Nephron (organoid): ENCODE measurements around the gene JMJD6.
A peak's percentile ranks its signal among the peaks of the same experiment; 100 is the strongest.

Experiments
- H3K27ac Mint-ChIP-seq, 3 experiments: 2 replicates each; pipeline ENCODE4 v1.8.0; 2020; ENCODE audit warnings: mixed read lengths in 3 of 3, mild to moderate bottlenecking in 2 of 3, moderate library complexity in 1 of 3
- H3K27me3 Mint-ChIP-seq: 2 replicates; pipeline ENCODE4 v1.8.0; 2021; ENCODE audit warnings: low read depth, mild to moderate bottlenecking, moderate library complexity, mixed read lengths
- H3K36me3 Mint-ChIP-seq: 2 replicates; pipeline ENCODE4 v1.8.0; 2020; ENCODE audit warnings: low read depth, mixed read lengths
- H3K4me1 Mint-ChIP-seq: 2 replicates; pipeline ENCODE4 v1.8.0; 2020; ENCODE audit warnings: mixed read lengths
- H3K4me3 Mint-ChIP-seq, 3 experiments: 2 replicates each; pipeline ENCODE4 v1.8.0; 2020; ENCODE audit warnings: mild to moderate bottlenecking in 3 of 3, mixed read lengths in 3 of 3, moderate library complexity in 2 of 3
- H3K9me3 Mint-ChIP-seq: 2 replicates; pipeline ENCODE4 v1.8.0; 2020; ENCODE audit warnings: mixed read lengths
- TF ChIP-seq, protein P1 (sequence below), 3 experiments: fragments of 200-600 bp; sonication (generic); IDR thresholded peaks; one replicate each; pipeline ENCODE4 v1.5.0; 2021; ENCODE audit warnings: antibody characterized with exemption in 3 of 3; ENCODE audit not compliant: unreplicated experiment in 3 of 3

JMJD6 gene

DNA sequence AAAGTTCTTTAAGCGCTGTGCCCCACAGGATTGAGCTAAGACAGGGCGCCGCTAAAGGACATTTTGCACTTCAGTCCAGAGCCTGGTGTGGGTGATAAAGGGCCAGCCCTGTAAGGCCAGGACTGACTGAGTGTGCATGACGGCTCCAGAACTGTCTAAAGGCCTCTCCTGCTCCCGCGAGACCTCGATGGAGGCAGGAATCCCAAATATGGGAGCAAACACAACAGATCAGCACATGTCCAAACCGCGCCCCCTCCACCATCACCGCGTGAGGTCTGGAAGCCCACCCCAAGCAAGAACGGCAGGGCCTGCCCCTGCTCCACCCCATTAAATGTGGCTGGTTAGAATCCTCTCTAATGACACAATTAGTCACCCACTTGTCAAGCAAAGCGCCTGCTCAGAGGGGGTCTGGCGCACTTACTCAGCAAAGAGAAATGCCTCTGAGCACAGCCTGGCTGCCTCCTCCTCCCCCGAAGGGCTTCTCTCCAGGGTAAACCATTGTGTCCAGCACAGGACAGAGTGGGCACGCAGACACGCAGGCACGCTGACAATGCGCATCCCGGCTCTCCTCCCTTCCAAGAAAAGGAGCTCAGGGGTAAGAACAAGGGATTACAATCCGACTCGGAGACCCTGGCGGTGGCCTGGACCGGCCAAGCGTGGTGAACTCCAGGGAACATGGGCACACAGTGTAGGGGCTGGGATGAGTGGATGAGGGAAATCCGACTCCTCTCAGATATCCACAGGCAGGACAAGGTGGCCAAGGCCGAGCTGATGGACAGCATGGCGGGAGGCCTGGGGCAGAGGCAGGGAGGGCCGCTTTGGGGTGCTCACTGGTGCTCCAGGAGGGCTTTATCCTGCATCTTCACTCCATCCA, 17.1 kb downstream of the JMJD6 start:
- TF ChIP-seq, protein P1, sequence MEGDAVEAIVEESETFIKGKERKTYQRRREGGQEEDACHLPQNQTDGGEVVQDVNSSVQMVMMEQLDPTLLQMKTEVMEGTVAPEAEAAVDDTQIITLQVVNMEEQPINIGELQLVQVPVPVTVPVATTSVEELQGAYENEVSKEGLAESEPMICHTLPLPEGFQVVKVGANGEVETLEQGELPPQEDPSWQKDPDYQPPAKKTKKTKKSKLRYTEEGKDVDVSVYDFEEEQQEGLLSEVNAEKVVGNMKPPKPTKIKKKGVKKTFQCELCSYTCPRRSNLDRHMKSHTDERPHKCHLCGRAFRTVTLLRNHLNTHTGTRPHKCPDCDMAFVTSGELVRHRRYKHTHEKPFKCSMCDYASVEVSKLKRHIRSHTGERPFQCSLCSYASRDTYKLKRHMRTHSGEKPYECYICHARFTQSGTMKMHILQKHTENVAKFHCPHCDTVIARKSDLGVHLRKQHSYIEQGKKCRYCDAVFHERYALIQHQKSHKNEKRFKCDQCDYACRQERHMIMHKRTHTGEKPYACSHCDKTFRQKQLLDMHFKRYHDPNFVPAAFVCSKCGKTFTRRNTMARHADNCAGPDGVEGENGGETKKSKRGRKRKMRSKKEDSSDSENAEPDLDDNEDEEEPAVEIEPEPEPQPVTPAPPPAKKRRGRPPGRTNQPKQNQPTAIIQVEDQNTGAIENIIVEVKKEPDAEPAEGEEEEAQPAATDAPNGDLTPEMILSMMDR (IDR thresholded peaks at IDR 0.05; ENCODE audit: unreplicated experiment in 3 of 3), result no peak
- Mint-ChIP-seq H3K27ac (peak overlapping the region; percentile 80 to 97 (median 92)), H3K4me3 (peak overlapping the region; percentile 83 to 88 (median 87)), H3K27me3 (no peaks in the 10 kb centered on the region), H3K4me1 (peaks cover 48% of the 10 kb centered on the region), H3K36me3 (peaks cover 18% of the 10 kb centered on the region), H3K9me3 (no peaks in the 10 kb centered on the region)

DNA sequence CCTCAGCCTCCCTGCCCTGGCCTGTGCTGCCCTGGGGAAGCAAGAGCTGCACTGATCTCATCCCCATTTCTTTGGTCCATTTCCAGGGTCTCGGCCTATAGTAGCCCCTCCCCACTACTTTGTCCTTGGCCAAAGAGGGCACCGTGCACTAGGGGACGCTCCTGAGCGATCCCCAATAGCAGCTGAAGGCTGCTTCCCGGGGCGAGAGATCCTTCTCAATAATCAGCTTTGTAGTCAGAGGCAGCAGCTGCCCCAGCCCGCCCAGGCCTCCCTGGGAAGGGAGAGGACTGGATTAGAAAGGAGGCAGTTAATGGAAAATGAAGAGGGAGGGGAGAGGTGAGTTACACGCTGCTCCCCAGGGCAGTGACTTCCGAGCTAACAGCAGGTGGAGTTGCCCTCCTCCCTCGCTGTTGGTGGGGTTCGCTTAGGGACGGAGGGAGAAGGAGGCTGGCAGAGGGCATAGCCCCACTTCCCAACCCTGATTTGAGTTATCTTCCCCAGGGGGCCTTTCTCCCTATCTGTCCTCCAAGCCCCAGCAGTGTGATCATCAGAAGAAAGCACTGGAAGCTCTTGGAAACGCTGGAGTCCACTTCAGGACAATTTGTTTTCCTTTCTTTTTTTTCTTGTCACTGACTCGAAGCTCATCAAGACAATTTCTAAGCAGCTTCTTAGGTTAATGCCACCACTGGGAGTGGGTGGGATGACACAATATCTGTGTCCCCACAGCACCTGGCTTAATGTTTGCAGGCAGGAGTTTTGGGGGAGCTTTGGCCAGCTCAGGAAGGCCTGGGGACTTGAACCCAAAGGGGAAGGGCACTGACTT, 18.2 kb downstream of the JMJD6 start:
- TF ChIP-seq, protein P1 (IDR thresholded peaks at IDR 0.05; ENCODE audit: unreplicated experiment in 3 of 3), result peak; percentile 18 to 48 (median 34)
- Mint-ChIP-seq H3K36me3 (peaks cover 7% of the 10 kb centered on the region), H3K4me1 (peaks cover 48% of the 10 kb centered on the region), H3K27ac (peak overlapping the region; percentile 80 to 97 (median 92)), H3K9me3 (no peaks in the 10 kb centered on the region), H3K4me3 (peak overlapping the region; percentile 83 to 88 (median 87)), H3K27me3 (no peaks in the 10 kb centered on the region)

DNA sequence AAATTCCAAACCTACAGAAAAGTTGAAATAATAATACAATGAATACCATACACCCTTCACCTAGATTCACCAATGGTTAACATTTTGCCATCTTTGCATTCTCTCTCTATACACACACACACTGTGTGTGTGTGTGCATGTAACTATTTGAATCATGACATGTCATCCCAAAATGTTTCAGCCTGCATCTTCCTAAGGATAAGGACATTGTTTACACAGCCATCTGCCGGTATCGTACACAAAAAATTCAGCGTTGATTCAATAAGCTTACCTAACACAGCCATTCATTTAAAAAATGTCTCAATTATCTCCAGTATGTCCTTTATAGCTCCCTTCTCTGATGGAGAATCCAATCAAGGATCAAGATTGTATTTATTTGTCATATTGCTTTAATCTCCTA, 19.6 kb downstream of the JMJD6 start:
- no peaks in the 10 kb centered on the region for H3K27me3 Mint-ChIP-seq
- H3K4me1 Mint-ChIP-seq, result peaks cover 57% of the 10 kb centered on the region
- H3K27ac Mint-ChIP-seq, result peak overlapping the region; percentile 26 to 68 (median 51)
- TF ChIP-seq, protein P1 (IDR thresholded peaks at IDR 0.05; ENCODE audit: unreplicated experiment in 3 of 3), result no peak
- peak overlapping the region in 2 of 3 experiments; percentile 28 to 34 for H3K4me3 Mint-ChIP-seq
- H3K9me3 Mint-ChIP-seq, result no peaks in the 10 kb centered on the region
- H3K36me3 Mint-ChIP-seq, result peaks cover 4% of the 10 kb centered on the region

DNA sequence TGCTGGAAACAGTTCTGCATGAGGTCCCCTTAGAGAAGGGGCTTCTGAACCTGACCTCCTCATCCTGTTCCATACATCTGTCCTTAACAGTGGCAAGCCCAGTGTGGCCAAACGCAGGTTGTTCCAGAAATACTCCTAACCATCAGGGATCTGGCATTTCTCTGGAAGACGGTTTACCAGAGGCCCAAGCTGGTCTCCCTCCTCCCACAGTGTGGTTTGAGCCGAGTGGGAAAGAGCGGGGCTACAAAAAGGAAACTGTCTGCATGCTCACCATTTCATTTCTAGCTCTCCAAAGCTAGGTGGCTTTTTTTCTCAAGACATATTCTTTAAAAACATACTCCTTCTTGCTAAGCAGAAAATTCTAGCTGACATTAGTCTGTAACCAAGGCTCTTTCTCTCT, 21.6 kb downstream of the JMJD6 start:
- TF ChIP-seq, protein P1 (IDR thresholded peaks at IDR 0.05; ENCODE audit: unreplicated experiment in 3 of 3), result no peak
- Mint-ChIP-seq H3K36me3 (peaks cover 4% of the 10 kb centered on the region), H3K4me3 (peak overlapping the region in 1 of 3 experiments; percentile 25), H3K27me3 (no peaks in the 10 kb centered on the region), H3K9me3 (no peaks in the 10 kb centered on the region), H3K4me1 (peaks cover 66% of the 10 kb centered on the region), H3K27ac (peak overlapping the region; percentile 57 to 89 (median 77))

DNA sequence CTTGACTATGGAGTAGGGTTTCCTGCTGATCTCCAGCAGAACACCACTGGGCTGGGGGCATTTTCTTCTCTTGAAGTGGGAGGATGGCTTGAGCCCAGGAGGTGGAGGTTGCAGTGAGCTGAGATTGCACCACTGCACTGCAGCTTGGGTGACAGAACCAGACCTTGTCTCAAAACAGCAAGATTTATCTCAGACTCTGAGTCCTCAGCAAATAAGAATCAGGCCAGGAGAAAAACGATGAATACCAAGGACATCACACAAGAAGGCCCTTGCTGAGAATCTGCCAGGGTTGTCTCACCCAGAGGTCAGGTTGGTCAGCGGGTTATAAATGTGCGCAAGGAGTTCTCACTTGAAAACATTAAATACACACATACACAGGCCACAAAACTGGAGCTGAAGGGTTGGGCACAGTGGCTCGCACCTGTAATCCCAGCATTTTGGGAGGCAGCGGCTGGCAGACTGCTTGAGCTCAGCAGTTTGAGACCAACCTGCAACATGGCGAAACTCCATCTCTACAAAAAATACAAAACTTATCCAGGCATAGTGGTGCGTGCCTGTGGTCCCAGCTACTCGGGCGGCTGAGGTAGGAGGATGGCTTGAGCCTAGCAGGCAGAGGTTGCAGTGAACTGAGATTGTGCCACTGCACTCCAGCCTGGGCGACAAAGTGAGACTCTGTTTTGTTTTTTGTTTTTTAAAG, 23.3 kb downstream of the JMJD6 start:
- no peaks in the 10 kb centered on the region for H3K27me3 Mint-ChIP-seq
- H3K27ac Mint-ChIP-seq, result peak overlapping the region in 2 of 3 experiments; percentile 51 to 56
- TF ChIP-seq, protein P1 (IDR thresholded peaks at IDR 0.05; ENCODE audit: unreplicated experiment in 3 of 3), result no peak
- peak overlapping the region in 1 of 3 experiments; percentile 42 for H3K4me3 Mint-ChIP-seq
- peaks cover 58% of the 10 kb centered on the region for H3K4me1 Mint-ChIP-seq
- H3K9me3 Mint-ChIP-seq, result no peaks in the 10 kb centered on the region
- peaks cover 4% of the 10 kb centered on the region for H3K36me3 Mint-ChIP-seq
